HUES64 (cell line): Measurements from ENCODE around the gene ASCL2.

Source experiments
- H3K27ac ChIP-seq: 2 replicates; pipeline ENCODE4 v1.7.0; 2013; ENCODE audit warnings: low read depth, low read length, inconsistent platforms
- H3K27me3 ChIP-seq: 2 replicates; pipeline ENCODE4 v1.6.1; 2013; ENCODE audit warnings: mild to moderate bottlenecking, low read length; ENCODE audit not compliant: insufficient read depth
- H3K36me3 ChIP-seq: 2 replicates; pipeline ENCODE4 v1.6.1; 2013; ENCODE audit warnings: mild to moderate bottlenecking, low read length; ENCODE audit not compliant: insufficient read depth
- H3K4me1 ChIP-seq: 2 replicates; pipeline ENCODE4 v1.6.1; 2013; ENCODE audit warnings: mild to moderate bottlenecking, low read length, moderate library complexity; ENCODE audit not compliant: insufficient read depth
- H3K4me3 ChIP-seq: 2 replicates; pipeline ENCODE4 v1.5.1; 2013; ENCODE audit warnings: mild to moderate bottlenecking, low read length, moderate library complexity
- H3K9ac ChIP-seq: 2 replicates; pipeline ENCODE4 v1.6.1; 2013; ENCODE audit warnings: mild to moderate bottlenecking, low read depth, low read length
- H3K9me3 ChIP-seq: 2 replicates; pipeline ENCODE4 v1.6.1; 2013; ENCODE audit warnings: low read depth, low read length; ENCODE audit not compliant: insufficient read depth
- WGBS: fragments of 150-250, 120-280 bp; methylation state at CpG from one replicate; pipeline ENCODE4 v1.1.7; 2013; ENCODE audit warnings: missing lambda C conversion rate; 5-methylcytosine and 5-hydroxymethylcytosine counted together

ASCL2 gene

DNA sequence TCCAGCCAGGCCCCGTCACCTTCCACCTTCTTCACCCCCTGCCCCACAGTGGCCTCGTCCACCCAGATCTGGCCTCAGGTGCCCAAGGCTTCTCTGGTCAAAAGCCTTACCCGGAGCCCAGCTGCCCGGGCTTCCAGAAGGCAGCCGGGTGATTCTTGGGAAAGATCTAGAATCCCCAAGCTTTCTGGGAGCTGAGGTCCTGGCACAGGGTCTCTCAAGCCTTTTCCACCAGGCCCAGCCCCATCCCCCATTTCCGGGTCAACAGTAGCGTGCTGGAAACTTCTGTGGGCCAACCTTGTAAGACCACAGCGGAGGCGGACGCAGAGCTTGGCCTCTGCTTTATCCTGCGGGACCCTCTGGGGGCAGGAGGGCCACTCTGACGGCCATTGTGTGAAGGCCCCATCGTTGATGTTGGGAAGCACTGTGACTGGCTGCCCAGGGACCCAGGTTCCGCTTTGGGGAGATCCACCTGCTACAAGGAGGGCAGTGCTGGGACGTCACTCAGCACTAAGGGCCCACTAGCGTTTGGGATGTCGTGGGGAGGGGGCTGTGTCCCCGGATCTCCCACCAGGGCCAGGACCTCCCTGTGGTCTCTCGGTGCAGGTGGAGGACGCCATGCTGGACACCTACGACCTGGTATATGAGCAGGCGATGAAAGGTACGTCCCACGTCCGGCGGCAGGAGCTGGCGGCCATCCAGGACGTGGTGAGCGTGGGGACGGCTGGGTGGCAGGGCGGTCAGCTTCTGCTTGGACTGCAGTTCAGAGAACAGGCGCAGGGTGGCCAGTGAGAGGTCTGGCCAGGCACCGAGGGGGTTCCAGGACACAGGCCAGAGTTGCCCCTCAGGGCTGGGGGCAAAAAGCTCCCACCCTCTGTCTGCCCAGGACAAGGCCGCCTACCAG is 42.9 kb upstream of the ASCL2 start:
- WGBS = 94% methylated on average over 34 of the region's 34 CpGs
- Histone ChIP-seq H3K36me3 (no peaks in the 10 kb centered on the region), H3K27me3 (no peaks in the 10 kb centered on the region), H3K9ac (no peak overlapping the region), H3K4me1 (no peaks in the 10 kb centered on the region), H3K27ac (no peak overlapping the region), H3K9me3 (no peaks in the 10 kb centered on the region), H3K4me3 (no peak overlapping the region)

DNA sequence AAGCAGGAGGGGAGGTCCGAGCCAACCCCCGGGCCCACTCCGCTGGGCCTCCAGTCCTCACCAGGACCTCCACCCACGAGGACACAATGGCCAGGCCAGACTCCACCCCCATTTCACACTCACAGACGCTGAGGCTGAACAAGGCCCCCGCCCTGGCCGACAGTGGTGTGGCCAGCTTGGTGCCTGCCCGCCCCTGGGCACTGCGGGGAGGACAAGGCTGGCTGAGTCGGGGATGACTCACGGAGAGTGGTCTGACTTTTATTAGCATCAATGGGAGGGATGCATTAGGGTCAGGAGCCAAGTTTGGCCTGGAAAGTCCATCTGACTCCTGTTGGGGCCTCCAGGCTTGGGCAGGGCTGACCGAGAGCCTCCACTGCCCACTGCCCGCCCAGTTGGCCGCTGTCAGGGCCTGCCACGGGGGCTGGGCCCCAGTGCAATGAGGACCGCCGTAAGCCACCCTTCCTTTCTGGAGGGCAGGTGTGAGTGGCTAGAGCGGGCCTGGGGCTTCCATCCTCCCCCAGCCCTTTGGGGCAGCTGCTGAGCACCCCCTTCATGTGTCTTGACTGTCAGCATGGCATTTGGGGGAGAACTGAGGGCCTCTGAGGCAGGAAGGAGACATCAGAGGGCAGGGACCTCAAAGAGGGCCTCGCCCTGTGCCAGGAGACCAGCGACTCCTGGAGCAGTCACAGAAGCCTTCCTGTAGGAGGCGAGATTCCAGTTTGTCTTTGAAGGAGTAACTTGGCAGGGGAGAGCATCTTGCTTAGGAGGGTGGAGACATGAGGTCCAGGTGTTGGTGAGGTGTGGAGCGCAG is 42.0 kb upstream of the ASCL2 start:
- WGBS = 88% methylated on average over 21 of the region's 22 CpGs

DNA sequence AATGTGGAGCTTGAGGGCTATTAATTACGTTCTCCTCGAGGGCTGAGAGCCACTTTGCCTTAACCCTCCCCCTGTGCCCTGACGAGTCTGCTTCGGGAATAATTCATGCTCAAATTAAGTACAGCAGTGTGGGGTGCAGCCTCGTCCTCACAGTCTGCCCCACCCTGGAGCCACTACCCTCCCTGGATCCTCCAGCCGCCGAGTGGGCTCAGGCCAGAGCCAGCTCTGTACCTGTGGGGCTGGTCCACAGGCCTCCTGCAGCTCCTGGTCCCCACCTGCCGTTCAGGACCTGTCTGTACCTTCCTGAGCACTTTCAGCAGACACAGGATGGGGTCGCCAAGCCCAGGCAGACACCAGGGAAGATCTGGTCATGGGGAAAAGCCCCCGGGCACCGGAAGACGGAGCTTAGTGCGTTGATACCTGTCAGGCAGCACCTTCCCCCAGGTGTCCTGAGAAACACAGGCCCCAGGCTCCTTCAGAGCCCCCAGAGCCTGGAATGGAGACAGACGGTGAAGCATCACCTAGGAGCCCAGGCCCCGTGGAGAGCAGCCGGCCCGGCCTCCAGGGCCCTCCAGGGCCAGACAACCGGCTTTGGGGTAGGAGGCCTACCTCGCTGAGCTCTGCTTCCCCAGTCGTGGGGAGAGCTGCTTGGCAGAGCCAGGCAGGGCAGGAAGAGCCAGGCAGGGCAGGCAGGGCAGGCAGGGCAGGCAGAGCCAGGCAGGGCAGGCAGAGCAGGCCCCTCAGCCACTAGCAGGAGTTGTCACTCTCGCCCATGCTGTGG is 41.2 kb upstream of the ASCL2 start:
- H3K4me3 ChIP-seq = no peak overlapping the region
- H3K9me3 ChIP-seq = no peaks in the 10 kb centered on the region
- WGBS = 86% methylated on average over 21 of the region's 21 CpGs
- no peaks in the 10 kb centered on the region for H3K27me3 ChIP-seq
- no peaks in the 10 kb centered on the region for H3K36me3 ChIP-seq
- no peaks in the 10 kb centered on the region for H3K4me1 ChIP-seq
- H3K9ac ChIP-seq = no peak overlapping the region
- H3K27ac ChIP-seq = no peak overlapping the region

More for the DNA sequence above, 42.0 kb upstream of the ASCL2 start:
- Histone ChIP-seq H3K4me3 (no peak overlapping the region), H3K9me3 (no peaks in the 10 kb centered on the region), H3K9ac (no peak overlapping the region), H3K36me3 (no peaks in the 10 kb centered on the region), H3K4me1 (no peaks in the 10 kb centered on the region), H3K27me3 (no peaks in the 10 kb centered on the region), H3K27ac (no peak overlapping the region)

DNA sequence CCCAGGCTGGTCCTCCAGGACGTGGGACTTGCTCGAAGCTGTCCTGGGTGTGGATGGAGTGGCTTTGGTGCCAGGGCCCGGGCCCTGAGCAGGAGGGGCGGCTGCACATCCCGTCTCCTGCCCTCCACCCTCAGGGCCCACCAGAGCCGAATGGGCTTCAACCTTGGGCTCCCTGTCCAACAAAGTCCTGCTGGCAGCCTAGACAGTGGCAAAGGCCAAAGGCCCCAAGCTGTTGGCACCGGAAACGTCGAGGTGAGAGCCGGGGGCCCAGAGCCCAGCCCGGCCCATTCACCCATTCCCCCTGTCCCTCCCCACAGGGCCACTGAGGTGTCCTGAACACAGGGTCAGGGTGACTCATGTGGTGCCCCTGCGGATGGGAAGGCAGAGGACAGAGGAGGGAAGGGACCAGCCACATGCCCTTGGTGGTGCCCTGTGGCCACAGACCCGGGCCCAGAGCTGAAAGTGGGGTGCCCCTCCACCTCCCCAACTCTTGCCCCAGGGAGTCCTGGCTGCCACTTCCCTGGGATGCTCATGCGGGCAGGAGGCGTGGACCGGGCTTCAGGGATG is 40.5 kb upstream of the ASCL2 start:
- Histone ChIP-seq H3K4me1 (no peaks in the 10 kb centered on the region), H3K36me3 (no peaks in the 10 kb centered on the region), H3K27me3 (no peaks in the 10 kb centered on the region), H3K4me3 (no peak overlapping the region), H3K27ac (no peak overlapping the region), H3K9me3 (no peaks in the 10 kb centered on the region), H3K9ac (no peak overlapping the region)
- WGBS = 86% methylated on average over 16 of the region's 16 CpGs

DNA sequence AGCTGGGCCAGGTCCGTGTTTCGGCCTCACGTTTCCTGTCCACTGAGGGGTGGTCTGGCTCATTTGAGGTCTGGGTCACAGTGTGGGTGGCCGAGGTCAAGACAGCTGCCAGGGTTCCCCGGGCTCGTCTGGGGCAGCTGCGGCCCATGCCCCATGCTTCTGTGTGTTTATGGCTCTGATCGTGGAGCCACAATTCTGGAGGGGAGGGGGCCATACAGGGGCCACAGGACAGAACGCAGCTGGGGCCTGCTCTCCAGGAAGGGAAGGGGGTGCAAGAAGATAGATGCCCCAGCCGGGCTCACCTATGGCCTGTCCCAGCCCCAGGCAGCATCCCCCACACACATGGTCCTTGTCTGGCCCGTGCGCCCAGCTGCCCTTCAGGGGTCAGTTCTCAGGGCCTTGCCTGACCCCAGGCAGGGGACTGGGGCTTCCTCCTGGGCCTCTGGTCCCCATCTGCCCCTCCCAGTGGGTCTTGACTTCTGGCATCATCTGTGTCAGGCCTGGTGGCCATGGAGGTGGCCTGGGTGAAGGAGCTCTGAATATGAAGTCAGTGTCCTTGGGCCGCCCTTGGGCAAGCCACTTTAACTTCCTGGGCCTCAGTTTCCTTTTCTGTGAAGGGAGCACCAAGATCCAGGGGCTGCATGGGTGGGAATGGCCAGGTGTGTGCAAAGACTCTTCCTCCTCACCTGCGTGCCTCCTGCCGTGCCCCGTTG is 39.8 kb upstream of the ASCL2 start:
- Histone ChIP-seq H3K27ac (no peak overlapping the region), H3K4me1 (no peaks in the 10 kb centered on the region), H3K27me3 (no peaks in the 10 kb centered on the region), H3K36me3 (no peaks in the 10 kb centered on the region), H3K9me3 (no peaks in the 10 kb centered on the region), H3K9ac (no peak overlapping the region), H3K4me3 (no peak overlapping the region)
- WGBS = 87% methylated on average over 16 of the region's 16 CpGs

DNA sequence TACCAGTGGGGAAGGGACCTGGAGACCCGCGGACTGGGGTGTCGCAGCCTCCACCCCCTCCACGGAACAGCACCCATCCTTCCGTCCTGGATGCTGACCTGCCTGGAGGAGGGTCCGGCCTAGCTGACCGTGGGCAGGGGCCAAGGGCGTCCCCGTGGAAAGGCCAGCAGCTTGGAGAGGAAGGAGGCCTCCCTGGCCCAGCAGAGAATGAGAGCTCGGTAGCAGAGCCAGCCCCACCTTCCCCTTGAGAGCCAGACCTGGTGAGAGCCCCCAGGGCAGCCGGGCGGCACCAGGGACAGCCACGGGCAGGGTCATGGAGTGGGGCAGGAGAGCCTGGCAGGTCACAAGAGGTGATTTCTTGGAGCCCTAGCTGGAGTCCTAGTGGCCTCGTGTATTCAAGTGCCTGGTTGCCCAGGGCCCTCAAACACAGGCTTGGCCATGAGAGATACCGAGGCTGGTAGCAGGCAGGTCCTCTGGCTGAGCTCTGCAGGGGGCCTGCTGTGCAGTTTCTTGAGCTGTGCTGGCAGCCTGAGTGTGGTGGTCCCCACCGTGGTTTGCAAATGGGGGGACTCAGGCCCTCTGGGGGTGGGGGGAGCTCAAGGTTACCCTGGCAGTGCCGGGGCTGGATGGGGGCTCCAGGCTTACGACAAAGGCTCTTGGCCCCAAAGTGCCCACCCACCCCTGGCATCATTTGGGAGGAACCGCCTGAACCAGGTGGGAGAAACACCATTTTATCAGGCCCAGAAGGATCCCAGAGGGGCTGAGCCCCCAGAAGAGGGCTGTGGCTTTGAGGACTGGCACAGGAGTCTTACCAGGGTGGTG is 39.1 kb upstream of the ASCL2 start:
- no peak overlapping the region for H3K27ac ChIP-seq
- H3K9ac ChIP-seq = no peak overlapping the region
- no peaks in the 10 kb centered on the region for H3K27me3 ChIP-seq
- H3K36me3 ChIP-seq = no peaks in the 10 kb centered on the region
- H3K4me1 ChIP-seq = no peaks in the 10 kb centered on the region
- WGBS = 82% methylated on average over 19 of the region's 19 CpGs
- H3K9me3 ChIP-seq = no peaks in the 10 kb centered on the region
- H3K4me3 ChIP-seq = no peak overlapping the region

DNA sequence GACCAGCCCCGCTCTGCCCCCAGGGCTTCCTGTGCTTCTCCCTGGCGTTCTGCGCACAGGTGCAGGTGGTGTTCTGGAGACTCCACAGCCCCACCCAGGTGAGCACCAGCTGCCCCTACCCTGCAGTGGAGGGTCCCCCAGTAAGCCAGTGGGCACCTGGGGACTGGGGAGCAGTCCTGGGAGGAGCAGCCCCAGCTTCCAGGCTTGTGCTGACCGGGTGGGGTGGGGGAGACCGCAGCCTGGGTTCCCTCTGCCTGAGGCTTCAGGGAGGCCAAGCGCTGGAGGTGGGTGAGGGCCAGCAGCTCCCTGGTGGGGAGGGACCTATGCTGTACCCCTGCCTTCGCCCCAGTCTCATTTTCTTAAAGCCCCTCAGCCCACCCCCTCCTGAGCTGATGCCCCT is 38.3 kb upstream of the ASCL2 start:
- H3K4me3 ChIP-seq = no peak overlapping the region
- no peaks in the 10 kb centered on the region for H3K27me3 ChIP-seq
- H3K36me3 ChIP-seq = no peaks in the 10 kb centered on the region
- no peak overlapping the region for H3K27ac ChIP-seq
- H3K4me1 ChIP-seq = no peaks in the 10 kb centered on the region
- 81% methylated on average over 6 of the region's 7 CpGs for WGBS
- no peaks in the 10 kb centered on the region for H3K9me3 ChIP-seq
- H3K9ac ChIP-seq = no peak overlapping the region

DNA sequence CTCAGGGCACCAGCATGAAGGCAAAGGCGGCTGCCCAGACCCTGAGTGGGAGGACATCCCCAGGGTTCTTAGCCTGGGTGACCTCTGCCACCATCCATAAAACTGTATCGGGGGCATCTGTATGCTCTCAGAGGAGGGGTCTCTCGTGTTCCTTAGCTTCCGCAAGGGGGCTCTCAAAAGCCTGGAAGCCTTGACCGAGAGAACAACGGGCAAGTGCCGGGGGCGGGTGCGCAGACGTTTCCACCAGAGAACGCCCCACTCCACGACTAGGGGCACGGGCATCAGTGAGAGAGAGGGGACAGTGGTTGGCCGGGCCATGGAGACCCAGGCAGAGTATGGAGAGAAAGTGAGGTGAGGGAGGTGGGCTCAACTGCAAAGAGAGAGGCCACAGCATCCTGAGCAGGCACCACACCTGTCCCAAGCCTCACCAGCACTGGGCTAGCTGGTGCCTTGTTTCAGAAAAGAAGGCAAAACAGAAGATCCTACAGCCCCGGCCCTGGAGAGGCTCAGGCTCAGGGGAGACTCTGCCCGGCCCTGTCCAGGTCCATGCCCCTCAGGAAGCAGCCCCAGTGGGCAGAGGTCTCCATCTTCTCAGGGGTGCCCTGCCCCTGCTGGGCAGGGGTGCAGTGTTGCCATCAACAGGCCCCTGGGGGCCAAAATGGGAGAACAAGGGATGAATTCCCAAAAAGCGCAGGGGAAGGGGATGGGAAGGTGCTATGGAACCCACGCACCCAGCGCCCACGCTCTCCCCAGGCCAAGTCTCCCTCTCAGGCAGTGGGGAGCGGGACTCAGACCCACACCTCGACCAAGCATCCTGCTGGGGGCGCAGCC is 37.3 kb upstream of the ASCL2 start:
- H3K36me3 ChIP-seq = no peaks in the 10 kb centered on the region
- no peaks in the 10 kb centered on the region for H3K27me3 ChIP-seq
- no peak overlapping the region for H3K27ac ChIP-seq
- no peak overlapping the region for H3K9ac ChIP-seq
- no peaks in the 10 kb centered on the region for H3K9me3 ChIP-seq
- no peak overlapping the region for H3K4me3 ChIP-seq
- 88% methylated on average over 23 of the region's 23 CpGs for WGBS
- H3K4me1 ChIP-seq = no peaks in the 10 kb centered on the region

DNA sequence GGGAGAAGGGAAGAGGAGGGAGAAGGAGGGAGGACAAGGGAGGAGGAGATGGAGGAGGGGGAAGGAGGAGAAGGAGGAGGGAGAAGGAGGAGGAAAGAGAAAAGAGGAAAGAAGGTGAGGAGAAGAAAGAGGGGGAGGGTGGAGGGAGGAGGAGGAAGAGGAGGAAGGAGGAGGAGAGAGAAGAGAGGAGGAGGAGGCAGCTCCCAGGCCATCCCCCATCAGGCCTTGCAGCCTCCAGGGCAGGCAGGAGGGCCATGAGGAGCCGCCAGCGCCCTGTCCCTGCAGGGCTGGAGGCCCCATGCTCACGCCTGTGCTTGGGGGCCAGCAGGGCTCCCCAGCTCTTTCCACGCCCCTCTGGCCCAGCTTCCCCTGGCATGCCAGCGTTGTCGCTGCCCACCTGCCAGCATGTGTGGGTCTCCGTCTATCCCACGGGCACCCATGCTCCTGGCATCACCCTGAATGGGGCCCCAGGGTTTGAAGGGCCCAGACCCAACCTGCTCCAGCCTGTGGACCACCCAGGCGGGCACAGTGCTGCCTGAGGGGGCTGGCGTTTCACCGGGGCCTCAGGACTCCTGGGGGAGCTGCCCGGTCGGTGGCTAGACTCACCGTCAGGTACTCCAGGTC is 36.6 kb upstream of the ASCL2 start:
- no peaks in the 10 kb centered on the region for H3K36me3 ChIP-seq
- no peaks in the 10 kb centered on the region for H3K4me1 ChIP-seq
- H3K9ac ChIP-seq = no peak overlapping the region
- H3K4me3 ChIP-seq = no peak overlapping the region
- no peaks in the 10 kb centered on the region for H3K27me3 ChIP-seq
- H3K9me3 ChIP-seq = no peaks in the 10 kb centered on the region
- 82% methylated on average over 14 of the region's 14 CpGs for WGBS
- no peak overlapping the region for H3K27ac ChIP-seq
